NCI-H1694 treated with DMSO at 0.1 percent for 48 hours (cell line): ENCODE results near the gene STYXL1.
"Not testable (repeated sequence)": the region's sequence is repeated elsewhere in the genome, so short reads cannot be mapped to it uniquely, and the experiment has no call there.

Experiments
- DNase-seq: peaks from one replicate; lab custom pipeline; 2025; lab: John Stamatoyannopoulos, UW

Gene STYXL1, protein sequence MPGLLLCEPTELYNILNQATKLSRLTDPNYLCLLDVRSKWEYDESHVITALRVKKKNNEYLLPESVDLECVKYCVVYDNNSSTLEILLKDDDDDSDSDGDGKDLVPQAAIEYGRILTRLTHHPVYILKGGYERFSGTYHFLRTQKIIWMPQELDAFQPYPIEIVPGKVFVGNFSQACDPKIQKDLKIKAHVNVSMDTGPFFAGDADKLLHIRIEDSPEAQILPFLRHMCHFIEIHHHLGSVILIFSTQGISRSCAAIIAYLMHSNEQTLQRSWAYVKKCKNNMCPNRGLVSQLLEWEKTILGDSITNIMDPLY

DNA sequence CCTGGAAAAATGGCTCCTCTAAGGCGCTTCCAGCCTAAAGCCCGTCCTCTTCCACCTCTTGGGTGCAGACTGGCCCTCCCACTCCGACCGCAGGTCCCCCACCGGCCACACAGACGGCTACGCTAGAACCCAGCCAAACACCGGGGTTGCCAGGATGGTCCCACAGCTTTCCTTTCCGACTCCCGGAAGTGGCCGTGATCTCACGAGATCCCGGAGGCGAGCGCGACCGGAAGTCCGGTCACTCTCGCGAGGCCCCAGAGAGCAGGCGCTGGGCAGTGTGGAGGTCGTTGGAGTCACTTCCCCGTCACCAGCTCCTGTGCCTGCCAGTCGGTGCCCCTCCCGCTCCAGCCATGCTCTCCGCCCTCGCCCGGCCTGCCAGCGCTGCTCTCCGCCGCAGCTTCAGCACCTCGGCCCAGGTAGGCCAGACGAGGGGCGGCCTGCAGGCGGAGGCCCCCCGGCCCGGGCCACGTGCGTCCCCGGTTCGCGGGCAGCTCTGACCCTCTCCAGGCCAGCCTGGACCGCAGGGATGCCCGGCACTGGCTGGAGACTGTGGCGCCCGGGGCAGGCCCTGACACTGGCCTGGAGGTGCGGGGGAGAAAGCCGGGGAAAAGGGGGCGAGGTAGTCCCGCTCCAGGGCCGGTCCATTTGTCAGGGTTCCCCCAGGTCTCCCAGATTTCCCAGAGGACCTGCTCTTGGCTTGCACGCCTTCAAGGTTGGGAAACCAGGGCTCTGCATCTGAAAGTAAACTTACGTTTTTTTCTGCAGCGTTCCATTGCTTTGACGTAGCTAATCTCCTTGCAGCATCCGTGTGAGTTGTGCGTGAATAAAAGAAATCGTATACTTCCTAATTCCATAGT is at the start of gene STYXL1, which contains the start of gene MDH2:
Gene STYXL1, minus strand, starts transcription at position 190 of the 857 bp plus-strand sequence. CDS start 17,477 bp downstream, outside the sequence.
Gene MDH2, plus strand, starts transcription at position 296 of the 857 bp plus-strand sequence. Its CDS starts 55 bp downstream, at position 351.
- peak; percentile 82 for DNase-seq

- no peak for DNase-seq
These were observed 48.1 kb upstream of the STYXL1 start for GRCh38 chr7:76095908-76096307.

GRCh38 chr7:76094326-76094725 is 46.5 kb upstream of the STYXL1 start:
- not testable (repeated sequence) for DNase-seq

- DNase-seq = not testable (repeated sequence)
These were observed 45.7 kb upstream of the STYXL1 start for GRCh38 chr7:76093531-76093930.

DNA sequence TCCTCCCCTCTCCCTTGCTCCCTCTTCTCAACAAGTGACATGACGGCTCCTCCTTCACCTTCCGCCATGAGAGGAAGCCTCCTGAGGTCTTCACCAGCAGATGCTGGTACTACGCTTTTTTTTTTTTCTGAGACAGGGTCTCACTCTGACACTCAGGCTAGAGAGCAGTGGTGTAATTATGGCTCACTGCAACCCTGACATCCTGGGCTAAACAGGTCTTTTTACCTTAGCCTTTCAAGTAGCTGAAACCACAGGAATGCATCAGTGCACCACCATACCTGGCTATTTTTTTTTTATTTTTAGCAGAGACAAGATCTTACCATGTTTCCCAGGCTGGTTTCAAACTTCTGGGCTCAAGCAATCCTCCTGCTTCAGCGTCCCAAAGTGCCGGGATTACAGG is 43.7 kb upstream of the STYXL1 start:
- no peak for DNase-seq

DNA sequence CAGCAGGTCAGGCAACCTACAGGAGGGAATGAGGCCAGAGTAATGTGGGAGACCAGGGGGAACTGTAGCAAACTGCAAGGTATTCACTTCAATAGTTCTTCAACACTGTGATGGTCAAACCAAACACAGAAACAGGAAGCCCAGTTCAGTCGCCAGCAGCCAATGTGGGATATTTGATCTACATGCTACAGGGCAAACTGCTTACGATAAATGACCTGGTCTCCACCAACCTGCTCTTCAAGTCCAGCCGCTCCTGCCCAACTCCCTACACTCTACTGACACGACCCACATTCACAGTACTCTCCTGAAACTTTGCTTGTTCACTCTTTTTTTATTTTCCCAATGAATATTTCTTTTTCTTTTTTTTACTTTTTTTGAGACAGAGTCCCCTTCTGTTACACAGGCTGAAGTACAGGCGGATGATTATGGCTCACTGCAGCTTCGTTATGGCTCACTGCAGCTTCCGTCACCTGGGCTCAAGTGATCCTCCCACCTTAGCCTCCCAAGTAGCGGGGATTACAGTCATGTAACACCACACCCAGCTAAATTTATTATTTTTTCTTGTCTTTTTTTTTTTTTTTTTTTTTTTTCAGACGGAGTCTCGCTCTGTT is 42.2 kb upstream of the STYXL1 start:
- no peak for DNase-seq

DNA sequence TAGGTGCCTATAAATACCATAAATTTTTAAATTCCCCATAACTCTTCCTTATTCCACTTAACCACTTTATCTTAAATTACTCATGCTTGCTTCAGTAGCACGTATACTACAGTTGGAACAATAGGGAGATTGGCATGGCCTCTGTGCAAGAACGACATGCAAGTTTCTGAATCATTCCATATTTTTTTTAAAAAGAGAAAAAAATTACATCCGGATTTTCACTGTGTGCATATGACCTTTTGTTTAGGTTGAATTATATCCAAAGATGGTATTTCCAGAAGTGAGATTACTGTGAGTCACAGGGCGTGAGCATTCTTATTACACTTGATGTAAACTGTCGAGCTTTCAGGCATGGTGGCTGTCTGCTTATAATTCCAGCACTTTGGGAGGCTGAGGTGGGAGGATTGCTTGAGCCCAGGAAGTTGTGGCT is 39.6 kb upstream of the STYXL1 start:
- DNase-seq = not testable (repeated sequence)

DNA sequence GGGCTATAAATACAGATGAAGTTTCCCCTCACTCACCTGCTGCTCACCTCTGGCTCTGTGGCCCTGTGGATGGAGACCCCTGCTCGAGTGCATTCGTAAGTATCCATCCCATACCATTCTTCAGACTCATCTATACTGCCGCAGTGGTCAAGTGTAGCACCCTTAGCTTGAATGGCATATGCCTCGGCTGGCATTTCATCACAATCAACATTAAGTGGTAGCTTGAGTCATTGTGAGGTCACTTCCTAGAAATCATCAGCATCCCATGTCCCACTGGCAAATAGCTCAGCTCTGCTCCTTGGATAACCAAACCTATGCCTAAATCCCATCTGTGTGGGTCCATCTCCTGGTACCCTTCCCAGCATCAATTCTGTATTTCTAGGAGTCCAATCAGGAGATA is 38.3 kb upstream of the STYXL1 start:
- no peak for DNase-seq

DNA sequence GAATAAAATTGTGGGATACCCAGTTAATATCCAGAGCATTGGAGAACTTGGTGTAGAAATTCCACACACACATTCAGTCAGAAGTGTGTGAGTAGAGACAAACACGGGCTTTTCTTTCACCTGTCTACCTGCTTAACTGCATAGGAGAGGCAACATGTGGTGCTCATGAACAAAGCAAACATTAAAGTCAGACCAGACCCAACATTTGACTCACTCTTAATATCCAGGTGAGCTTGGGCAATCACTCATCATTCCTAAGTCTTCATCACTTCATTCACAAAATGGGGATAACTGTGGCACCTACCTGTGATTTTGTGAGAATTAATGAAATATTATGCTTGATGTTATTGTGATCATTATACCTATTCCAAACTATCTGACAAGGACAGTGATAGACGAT is 36.3 kb upstream of the STYXL1 start:
- not testable (repeated sequence) for DNase-seq

- DNase-seq = no peak
These were observed 32.4 kb upstream of the STYXL1 start for GRCh38 chr7:76080204-76080603.

DNA sequence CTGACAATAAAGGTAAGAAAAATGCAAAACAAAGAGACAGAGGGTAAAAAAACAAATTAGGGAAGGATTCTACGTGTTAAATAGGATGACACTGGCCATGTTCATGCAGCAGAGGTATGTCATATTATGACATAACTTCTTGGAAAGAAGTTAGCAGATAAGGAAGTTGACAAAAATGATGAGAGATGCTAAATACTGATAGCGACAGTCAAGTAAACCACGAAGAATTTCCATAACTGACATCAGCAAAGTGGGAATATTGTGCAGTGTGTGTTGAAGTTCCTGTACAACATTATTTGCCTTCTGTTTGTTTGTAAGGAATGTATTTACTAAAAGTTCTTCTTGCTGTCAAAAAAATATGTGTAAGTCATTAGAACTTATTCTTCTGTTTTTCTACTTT is 29.6 kb upstream of the STYXL1 start:
- DNase-seq = no peak

DNA sequence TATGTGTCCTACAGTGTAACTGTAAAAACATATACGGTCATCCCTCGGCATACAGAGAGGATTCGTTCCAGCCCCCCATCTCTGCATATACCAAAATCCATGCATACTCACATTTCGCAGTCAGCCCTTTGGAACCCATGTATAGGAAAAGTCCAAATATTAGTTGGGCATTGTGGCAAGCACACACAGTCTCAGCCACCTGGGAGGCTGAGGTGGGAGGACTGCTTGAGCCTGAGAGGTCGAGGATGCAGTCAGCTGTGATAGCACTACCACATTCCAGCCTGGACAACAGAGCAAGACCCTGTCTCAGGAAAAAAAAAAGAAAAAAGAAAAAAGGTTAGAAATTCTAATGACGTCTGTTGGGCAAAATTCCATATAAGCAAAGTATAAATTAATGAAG is 29.2 kb upstream of the STYXL1 start:
- no peak for DNase-seq

GRCh38 chr7:76074972-76075370 is 27.2 kb upstream of the STYXL1 start:
- no peak for DNase-seq

- no peak for DNase-seq
These were observed 26.6 kb upstream of the STYXL1 start for GRCh38 chr7:76074306-76074971.

DNA sequence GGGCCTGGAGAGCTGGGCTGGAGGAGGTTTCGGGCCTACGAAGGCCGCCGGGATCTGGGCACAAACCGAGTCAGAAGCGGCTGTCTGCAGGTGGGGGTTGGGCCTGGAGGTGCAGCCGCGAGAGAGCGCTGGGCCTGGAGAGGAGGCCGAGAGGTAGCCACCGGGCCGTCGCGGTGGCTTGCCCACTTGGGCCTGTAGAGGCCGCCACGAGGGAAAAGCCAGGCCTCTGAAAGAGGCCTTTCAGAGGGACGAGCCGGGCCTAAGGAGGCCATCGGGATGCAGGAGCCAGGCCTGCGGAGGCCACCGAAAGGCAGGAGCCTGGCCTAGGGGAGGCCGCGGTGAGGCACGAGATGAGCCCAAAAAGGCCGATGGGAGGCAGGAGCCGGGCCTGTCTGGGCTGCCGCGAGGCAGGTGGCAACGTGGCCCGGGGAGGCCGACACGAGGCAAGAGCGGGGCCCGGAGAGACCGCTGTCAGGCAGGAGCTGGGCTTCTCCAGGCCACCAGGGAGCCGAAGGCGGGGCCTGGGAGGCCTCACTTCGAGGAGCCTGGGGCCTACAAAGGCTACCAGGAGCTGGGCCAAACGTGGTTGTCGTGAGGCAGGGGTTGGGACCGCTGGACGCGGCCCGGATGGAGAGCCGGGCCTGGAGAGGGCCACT is 25.7 kb upstream of the STYXL1 start:
- DNase-seq = no peak

DNA sequence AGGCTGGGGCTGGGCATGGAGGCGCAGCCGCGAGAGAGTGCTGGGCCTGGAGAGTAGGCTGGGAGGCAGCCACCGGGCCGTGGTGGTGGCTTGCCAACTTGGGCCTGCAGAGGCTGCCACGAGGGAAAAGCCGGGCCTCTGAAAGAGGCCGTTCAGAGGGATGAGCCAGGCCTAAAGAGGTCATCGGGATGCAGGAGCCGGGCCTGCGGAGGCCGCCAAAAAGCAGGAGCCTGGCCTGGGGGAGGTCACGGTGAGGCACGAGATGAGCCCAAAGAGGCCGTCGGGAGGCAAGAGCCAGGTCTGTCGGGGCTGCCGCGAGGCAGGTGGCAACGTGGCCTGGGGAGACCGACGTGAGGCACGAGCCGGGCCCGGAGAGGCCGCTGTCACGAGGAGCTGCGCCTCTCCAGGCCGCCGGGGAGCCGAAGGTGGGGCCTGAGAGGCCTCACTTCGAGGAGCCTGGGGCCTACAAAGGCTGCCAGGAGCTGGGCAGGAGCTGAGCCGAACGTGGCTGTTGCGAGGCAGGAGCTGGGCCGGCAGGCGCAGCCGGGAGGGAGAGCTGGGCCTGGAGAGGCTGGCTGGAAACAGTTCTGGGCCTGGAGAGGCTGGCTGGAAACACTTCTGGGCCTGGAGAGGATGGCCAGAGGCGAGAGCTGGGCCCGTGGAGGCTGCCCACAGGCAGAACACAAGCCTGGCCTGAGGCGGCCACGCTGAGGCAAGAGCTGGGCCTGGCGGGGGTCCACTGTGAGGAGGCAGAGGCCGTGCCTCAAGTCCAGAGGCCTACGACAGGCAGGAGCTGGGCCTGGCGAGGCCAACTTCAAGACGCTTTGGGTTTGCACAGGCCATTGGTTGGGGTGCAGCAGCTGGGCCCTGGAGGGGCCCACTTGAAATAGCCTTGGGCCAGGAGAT is 24.7 kb upstream of the STYXL1 start:
- no peak for DNase-seq

DNA sequence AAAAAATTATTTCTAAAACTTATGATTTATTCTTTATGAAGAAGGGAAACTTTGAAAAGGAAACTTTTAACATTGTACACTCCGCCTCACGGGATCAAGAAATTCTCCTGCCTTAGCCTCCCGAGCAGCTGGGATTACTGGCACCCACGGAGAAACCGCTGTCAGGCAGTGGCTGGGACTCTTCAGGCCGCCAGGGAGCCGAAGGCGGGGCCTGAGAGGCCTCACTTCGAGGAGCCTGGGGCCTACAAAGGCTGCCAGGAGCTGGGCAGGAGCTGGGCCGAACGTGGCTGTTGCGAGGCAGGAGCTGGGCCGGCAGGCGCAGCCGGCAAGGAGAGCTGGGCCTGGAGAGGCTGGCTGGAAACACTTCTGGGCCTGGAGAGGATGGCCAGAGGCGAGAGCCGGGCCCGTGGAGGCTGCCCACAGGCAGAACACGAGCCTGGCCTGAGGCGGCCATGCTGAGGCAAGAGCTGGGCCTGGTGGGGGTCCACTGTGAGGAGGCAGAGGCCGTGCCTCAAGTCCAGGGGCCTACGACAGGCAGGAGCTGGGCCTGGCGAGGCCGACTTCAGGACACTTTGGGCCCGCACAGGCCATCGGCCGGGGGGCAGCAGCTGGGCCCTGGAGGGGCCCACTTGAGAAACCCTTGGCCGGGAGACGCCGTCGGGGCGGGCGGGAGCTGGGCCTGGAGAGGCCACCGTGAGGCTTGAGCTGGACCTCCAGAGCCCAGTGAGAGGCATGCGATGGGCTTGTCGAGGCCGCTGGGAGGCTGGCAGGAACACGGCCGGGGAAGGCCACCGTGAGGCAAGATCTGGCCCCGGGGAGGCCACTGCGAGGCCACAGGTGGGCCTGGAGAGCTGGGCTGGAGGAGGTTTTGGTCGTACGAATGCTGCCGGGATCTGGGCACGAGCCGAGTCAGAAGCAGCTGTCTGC is 23.8 kb upstream of the STYXL1 start:
- no peak for DNase-seq

- DNase-seq = no peak
These were observed 21.4 kb upstream of the STYXL1 start for GRCh38 chr7:76069238-76069638.
